ENCODE results near the gene HTRA1.
A peak's percentile ranks its signal among the peaks of the same experiment; 100 is the strongest.

Gene HTRA1

GRCh38 chr10:122495406-122496340 lies 34.3 kb downstream of the HTRA1 start:
- no peak for DNase-seq (ENCODE audit: low spot score)

- no peak for DNase-seq (ENCODE audit: low spot score)
Observed at GRCh38 chr10:122497241-122497640, 35.9 kb downstream of the HTRA1 start.

GRCh38 chr10:122498521-122498920 lies 37.2 kb downstream of the HTRA1 start:
- no peak for DNase-seq (ENCODE audit: low spot score)

- no peak for DNase-seq (ENCODE audit: low spot score)
Observed at GRCh38 chr10:122499012-122499411, 37.7 kb downstream of the HTRA1 start.

- no peak for DNase-seq (ENCODE audit: low spot score)
Observed at GRCh38 chr10:122499491-122499941, 38.2 kb downstream of the HTRA1 start.

GRCh38 chr10:122500194-122500593 lies 38.8 kb downstream of the HTRA1 start:
- DNase-seq (ENCODE audit: low spot score): no peak

GRCh38 chr10:122500726-122501125 lies 39.4 kb downstream of the HTRA1 start:
- DNase-seq (ENCODE audit: low spot score): no peak

- DNase-seq (ENCODE audit: low spot score): no peak
Observed at GRCh38 chr10:122503012-122503411, 41.7 kb downstream of the HTRA1 start.

- DNase-seq (ENCODE audit: low spot score): no peak
Observed at GRCh38 chr10:122503886-122504609, 42.7 kb downstream of the HTRA1 start.

- DNase-seq (ENCODE audit: low spot score): no peak
Observed at GRCh38 chr10:122504610-122504950, 43.2 kb downstream of the HTRA1 start.

GRCh38 chr10:122505011-122505410 lies 43.7 kb downstream of the HTRA1 start:
- DNase-seq (ENCODE audit: low spot score): no peak

GRCh38 chr10:122505885-122506645 lies 44.7 kb downstream of the HTRA1 start:
- DNase-seq (ENCODE audit: low spot score): no peak

- no peak for DNase-seq (ENCODE audit: low spot score)
Observed at GRCh38 chr10:122507616-122508015, 46.3 kb downstream of the HTRA1 start.

GRCh38 chr10:122508021-122508420 lies 46.7 kb downstream of the HTRA1 start:
- DNase-seq (ENCODE audit: low spot score): no peak

GRCh38 chr10:122509323-122509722 lies 48.0 kb downstream of the HTRA1 start:
- no peak for DNase-seq (ENCODE audit: low spot score)

GRCh38 chr10:122510326-122510725 lies 49.0 kb downstream of the HTRA1 start:
- DNase-seq (ENCODE audit: low spot score): no peak

- no peak for DNase-seq (ENCODE audit: low spot score)
Observed at GRCh38 chr10:122510736-122511135, 49.4 kb downstream of the HTRA1 start.

GRCh38 chr10:122513053-122513452 lies 51.7 kb downstream of the HTRA1 start:
- no peak for DNase-seq (ENCODE audit: low spot score)

- no peak for DNase-seq (ENCODE audit: low spot score)
Observed at GRCh38 chr10:122514045-122514840, 52.9 kb downstream of the HTRA1 start.

GRCh38 chr10:122515022-122515424 lies 53.7 kb downstream of the HTRA1 start:
- DNase-seq (ENCODE audit: low spot score): no peak

- peak; percentile 57 for DNase-seq (ENCODE audit: low spot score)
Observed at GRCh38 chr10:122515588-122516231, 54.4 kb downstream of the HTRA1 start.
